ENCODE measurements around the gene ERC2. TPM values are rescaled to one million over a fixed set of nuclear protein-coding genes. Genes with fewer than 3 reads are reported as not detected.

ERC2 gene
- total and polyA plus RNA-seq, 2 of the 13 experiments (the other 11 are each of a cell fraction or from before 2014, with no cell fraction given): 0.16 to 0.22 TPM

- CTCF ChIA-PET (ENCODE audit: low intra/inter-chr PET ratio, low total read pairs): no interaction called here
- intact Hi-C loops (cut with micrococcal nuclease; ENCODE audit: unreplicated experiment): no loop called here
- no TSS peak for BruUV-seq (replicated peaks)
These were observed 46.0 kb downstream of the ERC2 start for GRCh38 chr3:56422316-56422715.

GRCh38 chr3:56421205-56421604 lies 47.1 kb downstream of the ERC2 start:
- DNase-seq (ENCODE audit: low spot score): no peak
- ChIA-PET CTCF (ENCODE audit: low intra/inter-chr PET ratio, low total read pairs) (no interaction called here), POLR2A (no interaction called here)
- Histone ChIP-seq H3K27me3 (ENCODE audit: control insufficient read depth in 1 of 2, insufficient read depth in 2 of 2, low read length in 2 of 2) (peaks cover 0 to 4% of the 10 kb centered on the region in 2 experiments; a peak in 1 of 5 replicates), H2AFZ (ENCODE audit: low read length) (no peak overlapping the region), H3K79me2 (ENCODE audit: insufficient read depth, low read length) (no peaks in the 10 kb centered on the region), H3K27ac (ENCODE audit: extremely low read length, insufficient read depth, low read length) (no peak overlapping the region), H4K20me1 (ENCODE audit: insufficient read depth, low read length) (no peaks in the 10 kb centered on the region), H3K9ac (ENCODE audit: insufficient read depth, low read depth, low read length) (no peak overlapping the region), H3K4me3 (replicated peaks in 1 of 3; ENCODE audit: insufficient read depth in 1 of 3, low read depth in 2 of 3, low read length in 3 of 3) (no peak overlapping the region), H3K4me1 (ENCODE audit: insufficient read depth, low read length) (no peaks in the 10 kb centered on the region), H3K4me2 (ENCODE audit: low read depth, low read length) (no peak overlapping the region), H3K9me3 (ENCODE audit: low read length) (no peaks in the 10 kb centered on the region), H3K36me3 (replicated peaks in 1 of 2; ENCODE audit: control insufficient read depth in 1 of 2, insufficient read depth in 2 of 2, low read length in 2 of 2) (no peaks in the 10 kb centered on the region)
- ATAC-seq: no peak
- 26% methylated on average over 5 of the region's 5 CpGs for WGBS (ENCODE audit: low lambda C conversion rate)
- no TSS peak for BruUV-seq (replicated peaks)
- in situ Hi-C loops (cut with HindIII; ENCODE audit: extremely low pct_ligation_motif_present, low pct_unique_long_range_greater_than_20kb): no loop called here
- no peak for FAIRE-seq
- no peak for TF ChIP-seq THYN1 (CRISPR knock-in tag; IDR thresholded peaks at IDR 0.05; ENCODE audit: borderline replicate concordance, low read depth)
- no peak for TF ChIP-seq RNF2 (conservative IDR thresholded peaks at IDR 0.05; ENCODE audit: low read depth)
- TF ChIP-seq HBP1 (CRISPR knock-in tag; IDR thresholded peaks at IDR 0.05; ENCODE audit: low read depth): no peak
- no peak for TF ChIP-seq SMYD3 (CRISPR knock-in tag; IDR thresholded peaks at IDR 0.05)
- no peak for TF ChIP-seq EEA1 (CRISPR knock-in tag; IDR thresholded peaks at IDR 0.05; ENCODE audit: borderline replicate concordance)
- TF ChIP-seq ZBTB21 (CRISPR knock-in tag; IDR thresholded peaks at IDR 0.05): no peak
- no peak for TF ChIP-seq ATM (IDR thresholded peaks at IDR 0.05; ENCODE audit: borderline replicate concordance)
- TF ChIP-seq ZNF274 (CRISPR knock-in tag; IDR thresholded peaks at IDR 0.05): no peak
- no peak for TF ChIP-seq ZNF577 (CRISPR knock-in tag; IDR thresholded peaks at IDR 0.05; ENCODE audit: borderline replicate concordance, low read depth)
- TF ChIP-seq ZFP1 (CRISPR knock-in tag; IDR thresholded peaks at IDR 0.05): no peak
- no peak for TF ChIP-seq SSRP1 (CRISPR knock-in tag; IDR thresholded peaks at IDR 0.05)
- no peak for TF ChIP-seq TFDP2 (CRISPR knock-in tag; IDR thresholded peaks at IDR 0.05)
- no peak for TF ChIP-seq KDM5B (CRISPR knock-in tag; IDR thresholded peaks at IDR 0.05; ENCODE audit: borderline replicate concordance)
- no peak for TF ChIP-seq RXRA (CRISPR knock-in tag; IDR thresholded peaks at IDR 0.05)
- intact Hi-C loops (cut with micrococcal nuclease; ENCODE audit: unreplicated experiment): no loop called here

More at GRCh38 chr3:56422316-56422715, 46.0 kb downstream of the ERC2 start:
- ATAC-seq (no peak), DNase-seq (ENCODE audit: low spot score) (no peak), FAIRE-seq (no peak)
- H3K4me1 ChIP-seq (ENCODE audit: insufficient read depth, low read length): no peaks in the 10 kb centered on the region
- no peaks in the 10 kb centered on the region for H3K79me2 ChIP-seq (ENCODE audit: insufficient read depth, low read length)
- H2AFZ ChIP-seq (ENCODE audit: low read length): no peak overlapping the region
- peaks cover 0 to 4% of the 10 kb centered on the region in 2 experiments; a peak in 1 of 5 replicates for H3K27me3 ChIP-seq (ENCODE audit: control insufficient read depth in 1 of 2, insufficient read depth in 2 of 2, low read length in 2 of 2)
- no peaks in the 10 kb centered on the region for H3K36me3 ChIP-seq (replicated peaks in 1 of 2; ENCODE audit: control insufficient read depth in 1 of 2, insufficient read depth in 2 of 2, low read length in 2 of 2)
- POLR2A ChIA-PET: no interaction called here
- no peaks in the 10 kb centered on the region for H4K20me1 ChIP-seq (ENCODE audit: insufficient read depth, low read length)
- H3K27ac ChIP-seq (ENCODE audit: extremely low read length, insufficient read depth, low read length): no peak overlapping the region
- TF ChIP-seq GLMP (CRISPR knock-in tag; IDR thresholded peaks at IDR 0.05; ENCODE audit: borderline replicate concordance): no peak
- no peak for TF ChIP-seq ZNF569 (CRISPR knock-in tag; IDR thresholded peaks at IDR 0.05; ENCODE audit: borderline replicate concordance)
- no peak for TF ChIP-seq ZBTB21 (CRISPR knock-in tag; IDR thresholded peaks at IDR 0.05)
- no peak for TF ChIP-seq CENPX (CRISPR knock-in tag; IDR thresholded peaks at IDR 0.05)
- no peaks in the 10 kb centered on the region for H3K9me3 ChIP-seq (ENCODE audit: low read length)
- 3% methylated on average over 2 of the region's 2 CpGs for WGBS (ENCODE audit: low lambda C conversion rate)
- in situ Hi-C loops (cut with HindIII; ENCODE audit: extremely low pct_ligation_motif_present, low pct_unique_long_range_greater_than_20kb): no loop called here
- H3K4me2 ChIP-seq (ENCODE audit: low read depth, low read length): no peak overlapping the region
- no peak overlapping the region for H3K4me3 ChIP-seq (replicated peaks in 1 of 3; ENCODE audit: insufficient read depth in 1 of 3, low read depth in 2 of 3, low read length in 3 of 3)
- no peak overlapping the region for H3K9ac ChIP-seq (ENCODE audit: insufficient read depth, low read depth, low read length)
